GM23338 (cell line): Measurements from ENCODE around the gene ADGRV1. TPM values are rescaled to one million over a fixed set of nuclear protein-coding genes. Genes with fewer than 3 reads are reported as not detected.

Experiments
- ATAC-seq: fragments of 200-7000 bp; cut with Tn5 transposase; 3 replicates; pipeline ENCODE4 v1.9.1; 2020
- DNase-seq: peaks from one replicate; pipeline ENCODE4 v3.0.0-alpha.2; 2015; ENCODE audit warnings: low spot score
- H2AFZ ChIP-seq: fragments of 200-600 bp; sonication (generic); 2 replicates; pipeline ENCODE4 v1.8.0; 2016; ENCODE audit warnings: antibody characterized with exemption, mild to moderate bottlenecking, moderate library complexity
- H3F3A ChIP-seq: fragments of 200-600 bp; sonication (generic); replicated peaks from 2 replicates; pipeline ENCODE4 v1.8.0; 2017; ENCODE audit warnings: antibody characterized with exemption, mixed run types, low read depth
- H3K27ac ChIP-seq: fragments of 200-600 bp; sonication (generic); 2 replicates; pipeline ENCODE4 v1.6.1; 2016; ENCODE audit warnings: low read depth
- H3K27me3 ChIP-seq: fragments of 200-600 bp; sonication (generic); 2 replicates; pipeline ENCODE4 v1.8.0; 2016; ENCODE audit warnings: mild to moderate bottlenecking, mixed run types, moderate library complexity; ENCODE audit not compliant: insufficient read depth
- H3K36me3 ChIP-seq: fragments of 200-600 bp; sonication (generic); 2 replicates; pipeline ENCODE4 v1.8.0; 2016; ENCODE audit warnings: mild to moderate bottlenecking; ENCODE audit not compliant: insufficient read depth
- H3K4me1 ChIP-seq: fragments of 200-600 bp; sonication (generic); 2 replicates; pipeline ENCODE4 v1.8.0; 2016; ENCODE audit warnings: mild to moderate bottlenecking, moderate library complexity; ENCODE audit not compliant: insufficient read depth
- H3K4me2 ChIP-seq: fragments of 200-600 bp; sonication (generic); 2 replicates; pipeline ENCODE4 v1.7.1; 2017; ENCODE audit warnings: mixed run types
- H3K4me3 ChIP-seq: fragments of 200-600 bp; sonication (generic); 2 replicates; pipeline ENCODE4 v1.6.1; 2016; ENCODE audit warnings: mixed run types
- H3K79me2 ChIP-seq: fragments of 200-600 bp; sonication (generic); replicated peaks from 2 replicates; pipeline ENCODE4 v1.8.0; 2017; ENCODE audit warnings: mild to moderate bottlenecking; ENCODE audit not compliant: insufficient read depth
- H3K9me2 ChIP-seq: fragments of 200-600 bp; sonication (generic); 2 replicates; pipeline ENCODE4 v1.8.0; 2017; ENCODE audit not compliant: insufficient read depth
- H4K20me1 ChIP-seq: fragments of 200-600 bp; sonication (generic); replicated peaks from 2 replicates; pipeline ENCODE4 v1.8.0; 2017; ENCODE audit warnings: mild to moderate bottlenecking; ENCODE audit not compliant: insufficient read depth
- H3K27ac Mint-ChIP-seq: 2 replicates; pipeline ENCODE4 v1.8.0; 2020; ENCODE audit warnings: inconsistent platforms, mild to moderate bottlenecking, moderate library complexity, mixed read lengths
- H3K27me3 Mint-ChIP-seq: 3 replicates; pipeline ENCODE4 v1.8.0; 2022; ENCODE audit warnings: low read depth, mild to moderate bottlenecking, moderate library complexity, mixed read lengths, inconsistent platforms; ENCODE audit not compliant: insufficient read depth, poor library complexity
- H3K36me3 Mint-ChIP-seq: 3 replicates; pipeline ENCODE4 v1.8.0; 2021; ENCODE audit warnings: low read depth, mild to moderate bottlenecking, inconsistent platforms, moderate library complexity, mixed read lengths
- H3K4me1 Mint-ChIP-seq: 3 replicates; pipeline ENCODE4 v1.8.0; 2020; ENCODE audit warnings: mild to moderate bottlenecking, inconsistent platforms, mixed read lengths
- H3K4me3 Mint-ChIP-seq: 3 replicates; pipeline ENCODE4 v1.8.0; 2021; ENCODE audit warnings: moderate library complexity, mild to moderate bottlenecking, inconsistent platforms, mixed read lengths
- H3K9me3 Mint-ChIP-seq: 3 replicates; pipeline ENCODE4 v1.8.0; 2020; ENCODE audit warnings: moderate library complexity, mild to moderate bottlenecking, inconsistent platforms, mixed read lengths
- CREB1 ChIP-seq: fragments of 250-450 bp; sonication (Bioruptor Pico); IDR thresholded peaks from 2 replicates; pipeline ENCODE4 v1.5.0; 2020; ENCODE audit warnings: low read depth, mild to moderate bottlenecking, moderate library complexity
- CTCF ChIP-seq, 2 experiments: fragments of 200-600 bp in 1 of 2; sonication (generic) in 1 of 2; conservative IDR thresholded peaks; 2 replicates each; pipeline versions ENCODE4 v1.5.1 to v1.6.1; 2016 to 2017; ENCODE audit warnings: antibody characterized with exemption in 2 of 2, low read depth in 2 of 2, mild to moderate bottlenecking in 2 of 2, moderate library complexity in 1 of 2
- EZH2 ChIP-seq: fragments of 200-600 bp; sonication (generic); IDR thresholded peaks from one replicate; pipeline ENCODE4 v1.8.0; 2017; ENCODE audit warnings: antibody characterized with exemption, mild to moderate bottlenecking, low read depth; ENCODE audit not compliant: unreplicated experiment
- EZH2phosphoT487 ChIP-seq: fragments of 200-600 bp; sonication (generic); IDR thresholded peaks from one replicate; pipeline ENCODE4 v1.8.1; 2018; ENCODE audit warnings: antibody characterized with exemption; ENCODE audit not compliant: unreplicated experiment
- JUNB ChIP-seq: IDR thresholded peaks from one replicate; pipeline ENCODE4 v1.6.1; 2016; ENCODE audit warnings: antibody characterized with exemption; ENCODE audit not compliant: unreplicated experiment
- NANOG ChIP-seq: IDR thresholded peaks from 2 replicates; pipeline ENCODE4 v1.6.1; 2016; ENCODE audit warnings: antibody characterized with exemption, borderline replicate concordance
- POLR2AphosphoS5 ChIP-seq: IDR thresholded peaks from 2 replicates; pipeline ENCODE4 v1.6.1; 2016; ENCODE audit warnings: antibody characterized with exemption, low read depth
- REST ChIP-seq: IDR thresholded peaks from one replicate; pipeline ENCODE4 v1.6.1; 2018; ENCODE audit warnings: antibody characterized with exemption; ENCODE audit not compliant: unreplicated experiment
- ZNF331 ChIP-seq: fragments of 250-450 bp; sonication (Bioruptor Pico); IDR thresholded peaks from 2 replicates; pipeline ENCODE4 v1.5.0; 2020; ENCODE audit warnings: low read depth, mild to moderate bottlenecking, moderate library complexity
- ZNF462 ChIP-seq: fragments of 250-450 bp; sonication (Bioruptor Pico); IDR thresholded peaks from 2 replicates; pipeline ENCODE4 v1.5.0; 2020; ENCODE audit warnings: mild to moderate bottlenecking, moderate library complexity
- polyA plus RNA-seq: library from polyadenylated mRNA; unstranded; fragments of >200 nt; fragmentation: Nextera tagmentation; extraction: Ambion mirVana; gene quantifications from 2 replicates; pipeline ENCODE4 v1.2.1, GENCODE V29; 2016
- total RNA-seq: library from RNA; depleted of rRNA; stranded (reverse); fragments of >200 nt; shearing (Covaris generic); gene quantifications from 2 replicates; pipeline ENCODE4 v1.2.3, GENCODE V29; 2014

The ADGRV1 gene
- total and polyA plus RNA-seq, 2 experiments from 2014 or later, result 46.1 to 149 TPM

- TF ChIP-seq ZNF462, result no peak
- no peak for TF ChIP-seq CREB1 (CRISPR knock-in tag)
- TF ChIP-seq CTCF (conservative IDR thresholded peaks at IDR 0.05; ENCODE audit: low read depth in 2 of 2), result no peak
- TF ChIP-seq POLR2AphosphoS5, result no peak
Observed at GRCh38 chr5:91070761-91071550, 512.4 kb downstream of the ADGRV1 start (continued).

GRCh38 chr5:91072881-91073280 is 514.3 kb downstream of the ADGRV1 start:
- Mint-ChIP-seq H3K9me3 (no peaks in the 10 kb centered on the region), H3K27ac (no peak overlapping the region), H3K4me3 (no peak overlapping the region), H3K36me3 (peaks cover 11% of the 10 kb centered on the region; the same call in 2 of the 3 replicates), H3K27me3 (no peaks in the 10 kb centered on the region), H3K4me1 (no peaks in the 10 kb centered on the region)
- no peaks in the 10 kb centered on the region; the same call in 1 of the 2 replicates for H4K20me1 ChIP-seq
- no peak overlapping the region for H3K27ac ChIP-seq
- H3K27me3 ChIP-seq, result no peaks in the 10 kb centered on the region
- no peaks in the 10 kb centered on the region for H3K4me1 ChIP-seq
- no peaks in the 10 kb centered on the region for H3K79me2 ChIP-seq
- H3K4me3 ChIP-seq, result no peak overlapping the region
- no peak overlapping the region for H3K4me2 ChIP-seq
- H2AFZ ChIP-seq, result no peak overlapping the region
- H3F3A ChIP-seq, result no peaks in the 10 kb centered on the region
- ATAC-seq, result no peak
- no peaks in the 10 kb centered on the region for H3K36me3 ChIP-seq
- DNase-seq, result no peak
- H3K9me2 ChIP-seq, result no peaks in the 10 kb centered on the region
- TF ChIP-seq JUNB (no peak), NANOG (no peak), POLR2AphosphoS5 (no peak), ZNF331 (CRISPR knock-in tag) (no peak), REST (no peak), EZH2 (no peak), CTCF (conservative IDR thresholded peaks at IDR 0.05; ENCODE audit: low read depth in 2 of 2) (no peak), EZH2phosphoT487 (no peak)
